ENCODE measurements around the gene CNTD1. TPM values are rescaled to one million over a fixed set of nuclear protein-coding genes. Genes with fewer than 3 reads are reported as not detected.

The CNTD1 gene
- total and polyA plus RNA-seq, 2 donors (not counting 1 experiment from before 2014, with no cell fraction given): 0.14 to 0.66 TPM

DNA sequence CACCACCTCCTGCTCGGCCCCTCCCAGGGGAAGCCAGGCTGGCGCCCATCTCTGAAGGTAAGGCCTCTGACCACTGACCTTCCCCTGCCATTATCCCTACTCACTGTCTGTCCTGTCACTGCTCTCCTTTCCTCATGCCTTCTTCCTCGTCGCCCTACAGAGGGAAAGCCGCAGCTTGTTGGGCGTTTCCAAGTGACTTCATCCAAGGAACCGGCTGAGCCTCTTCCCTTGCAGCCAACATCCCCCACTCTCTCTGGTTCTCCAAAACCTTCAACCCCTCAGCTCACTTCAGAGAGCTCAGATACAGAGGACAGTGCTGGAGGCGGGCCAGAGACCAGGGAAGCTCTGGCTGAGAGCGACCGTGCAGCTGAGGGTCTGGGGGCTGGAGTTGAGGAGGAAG is 3.2 kb upstream of the CNTD1 start:
- H3K9me3 ChIP-seq (ENCODE audit: control insufficient read depth, insufficient read depth, low read depth, low read length): no peaks in the 10 kb centered on the region
- no peak overlapping the region for H2AFZ ChIP-seq (ENCODE audit: low read length)
- H4K20me1 ChIP-seq (ENCODE audit: control insufficient read depth, extremely low read depth, insufficient read depth, low read length): no peaks in the 10 kb centered on the region

GRCh38 chr17:42796066-42796758 is 2.4 kb upstream of the CNTD1 start:
- Histone ChIP-seq H3K4me3 (replicated peaks in 1 of 4; ENCODE audit: control extremely low read depth in 1 of 4, insufficient read depth in 1 of 4, low read depth in 3 of 4, low read length in 4 of 4) (no peak overlapping the region), H3K4me1 (ENCODE audit: control insufficient read depth, extremely low read depth, insufficient read depth, low read length) (no peaks in the 10 kb centered on the region), H3K79me2 (ENCODE audit: control insufficient read depth, insufficient read depth, low read length) (peaks cover 5% of the 10 kb centered on the region), H3K9ac (ENCODE audit: insufficient read depth, low read length) (no peak overlapping the region), H3K4me2 (ENCODE audit: extremely low read depth, insufficient read depth, low read length) (no peak overlapping the region), H3K9me3 (ENCODE audit: control insufficient read depth, insufficient read depth, low read depth, low read length) (no peaks in the 10 kb centered on the region), H3K27ac (ENCODE audit: insufficient read depth, low read length) (no peak overlapping the region), H2AFZ (ENCODE audit: low read length) (no peak overlapping the region), H3K36me3 (ENCODE audit: control insufficient read depth, insufficient read depth, low read length) (peaks cover 3% of the 10 kb centered on the region), H3K27me3 (ENCODE audit: control insufficient read depth, insufficient read depth, low read length) (no peaks in the 10 kb centered on the region), H4K20me1 (ENCODE audit: control insufficient read depth, extremely low read depth, insufficient read depth, low read length) (no peaks in the 10 kb centered on the region)
- TF ChIP-seq CTCF (conservative IDR thresholded peaks at IDR 0.05 in 1 of 2, IDR thresholded peaks at IDR 0.05 in 1 of 2; ENCODE audit: low read depth in 1 of 2, low read length in 2 of 2): no peak
- TF ChIP-seq EZH2 (IDR thresholded peaks at IDR 0.05; ENCODE audit: low read length, missing control alignments): no peak
- no peak for DNase-seq (ENCODE audit: low read depth in 2 of 2)

More for the DNA sequence above, 3.2 kb upstream of the CNTD1 start:
- no peaks in the 10 kb centered on the region for H3K27me3 ChIP-seq (ENCODE audit: control insufficient read depth, insufficient read depth, low read length)
- peaks cover 5% of the 10 kb centered on the region for H3K79me2 ChIP-seq (ENCODE audit: control insufficient read depth, insufficient read depth, low read length)
- no peaks in the 10 kb centered on the region for H3K4me1 ChIP-seq (ENCODE audit: control insufficient read depth, extremely low read depth, insufficient read depth, low read length)
- H3K27ac ChIP-seq (ENCODE audit: insufficient read depth, low read length): no peak overlapping the region
- no peak overlapping the region for H3K9ac ChIP-seq (ENCODE audit: insufficient read depth, low read length)
- peaks cover 3% of the 10 kb centered on the region for H3K36me3 ChIP-seq (ENCODE audit: control insufficient read depth, insufficient read depth, low read length)
- H3K4me3 ChIP-seq (replicated peaks in 1 of 4; ENCODE audit: control extremely low read depth in 1 of 4, insufficient read depth in 1 of 4, low read depth in 3 of 4, low read length in 4 of 4): no peak overlapping the region
- TF ChIP-seq EZH2 (IDR thresholded peaks at IDR 0.05; ENCODE audit: low read length, missing control alignments) (no peak), CTCF (conservative IDR thresholded peaks at IDR 0.05 in 1 of 2, IDR thresholded peaks at IDR 0.05 in 1 of 2; ENCODE audit: low read depth in 1 of 2, low read length in 2 of 2) (no peak)
- no peak overlapping the region for H3K4me2 ChIP-seq (ENCODE audit: extremely low read depth, insufficient read depth, low read length)
- DNase-seq (ENCODE audit: low read depth in 2 of 2): no peak

- peak overlapping the region; percentile 94 for H3K4me2 ChIP-seq (ENCODE audit: extremely low read depth, insufficient read depth, low read length)
- H3K4me1 ChIP-seq (ENCODE audit: control insufficient read depth, extremely low read depth, insufficient read depth, low read length): no peaks in the 10 kb centered on the region
- no peaks in the 10 kb centered on the region for H3K27me3 ChIP-seq (ENCODE audit: control insufficient read depth, insufficient read depth, low read length)
- TF ChIP-seq CTCF (conservative IDR thresholded peaks at IDR 0.05 in 1 of 2, IDR thresholded peaks at IDR 0.05 in 1 of 2; ENCODE audit: low read depth in 1 of 2, low read length in 2 of 2) (no peak), EZH2 (IDR thresholded peaks at IDR 0.05; ENCODE audit: low read length, missing control alignments) (no peak)
- no peaks in the 10 kb centered on the region for H3K9me3 ChIP-seq (ENCODE audit: control insufficient read depth, insufficient read depth, low read depth, low read length)
- H3K4me3 ChIP-seq (replicated peaks in 1 of 4; ENCODE audit: control extremely low read depth in 1 of 4, insufficient read depth in 1 of 4, low read depth in 3 of 4, low read length in 4 of 4): peak overlapping the region; percentile 59 to 96 (median 88)
- H2AFZ ChIP-seq (ENCODE audit: low read length): no peak overlapping the region
- H3K36me3 ChIP-seq (ENCODE audit: control insufficient read depth, insufficient read depth, low read length): peaks cover 3% of the 10 kb centered on the region
- no peaks in the 10 kb centered on the region for H4K20me1 ChIP-seq (ENCODE audit: control insufficient read depth, extremely low read depth, insufficient read depth, low read length)
- H3K9ac ChIP-seq (ENCODE audit: insufficient read depth, low read length): peak overlapping the region; percentile 75
- no peak for DNase-seq (ENCODE audit: low read depth in 2 of 2)
- no peak overlapping the region for H3K27ac ChIP-seq (ENCODE audit: insufficient read depth, low read length)
- peaks cover 5% of the 10 kb centered on the region for H3K79me2 ChIP-seq (ENCODE audit: control insufficient read depth, insufficient read depth, low read length)
Measured at GRCh38 chr17:42797067-42798007, 1.3 kb upstream of the CNTD1 start.

Data from fibroblast of lung (primary cell).